Psoas muscle (tissue), 8 donors: ENCODE results near the gene CRY2. TPM values are rescaled to one million over a fixed set of nuclear protein-coding genes. Genes with fewer than 3 reads are reported as not detected.
A peak's percentile ranks its signal among the peaks of the same experiment; 100 is the strongest.
"Not testable (repeated sequence)": the region's sequence is repeated elsewhere in the genome, so short reads cannot be mapped to it uniquely, and the experiment has no call there.

ENCODE experiments used
- ATAC-seq, 4 donors: fragments of 200-7000 bp; cut with Tn5 transposase; one replicate each; pipeline ENCODE4 v1.9.1; 2020; ENCODE audit warnings: moderate library complexity in 3 of 4, mild to moderate bottlenecking in 2 of 4
- DNase-seq, 2 donors: peaks; one replicate each; pipeline ENCODE4 v3.0.0-alpha.2; 2020
- H3K27ac ChIP-seq: fragments of 200-600 bp; one replicate; pipeline ENCODE4 v1.8.0; 2022
- H3K27me3 ChIP-seq, 3 donors: fragments of 200-600 bp in 1 of 3; one replicate each; pipeline versions ENCODE4 v1.6.1 to v1.8.0; 2013 to 2022; ENCODE audit warnings: low read length in 2 of 3, mild to moderate bottlenecking in 2 of 3, moderate library complexity in 1 of 3; ENCODE audit not compliant: insufficient read depth in 3 of 3
- H3K36me3 ChIP-seq, 2 donors: fragments of 200-600 bp in 1 of 2; one replicate each; pipeline versions ENCODE4 v1.6.1 to v1.8.0; 2013 to 2022; ENCODE audit warnings: low read depth in 1 of 2, mild to moderate bottlenecking in 1 of 2, moderate library complexity in 1 of 2; ENCODE audit not compliant: insufficient read depth in 1 of 2
- H3K4me1 ChIP-seq: fragments of 200-600 bp; one replicate; pipeline ENCODE4 v1.8.0; 2022
- H3K4me3 ChIP-seq: fragments of 200-600 bp; one replicate; pipeline ENCODE4 v1.8.0; 2022; ENCODE audit warnings: mild to moderate bottlenecking
- H3K9me3 ChIP-seq: fragments of 200-600 bp; one replicate; pipeline ENCODE4 v1.8.0; 2022
- WGBS, 3 donors: extraction: QIAGEN DNeasy Blood & Tissue Kit; methylation state at CpG; one replicate each; pipeline versions ENCODE4 v1.1.6 to v1.1.7; 2013; 5-methylcytosine and 5-hydroxymethylcytosine counted together
- intact Hi-C, 2 donors: fragments of 100-400 bp; cut with DNase I; formaldehyde crosslinking; loops; one replicate each; pipeline versions ENCODE4 v1.11.0 to v1.14.2; 2022
- polyA plus RNA-seq, 3 donors: library from polyadenylated mRNA; stranded (reverse); fragments of 200-250 nt; gene quantifications; one replicate each; pipeline ENCODE4 v1.2.3, GENCODE V29; 2013
- total RNA-seq, 4 donors: library from RNA; stranded (reverse); fragmentation: NEBNext Ultra II Directional in 2 of 4; extraction: Animal tissue kit (Norgen Biotek cat#: 25700) in 2 of 4; gene quantifications; one replicate each; pipeline versions ENCODE4 v1.2.1 to v1.2.4, GENCODE V29; 2021 to 2023
- TF ChIP-seq, protein P1 (sequence below): fragments of 200-600 bp; IDR thresholded peaks from one replicate; pipeline ENCODE4 v1.8.0; 2022; ENCODE audit warnings: antibody characterized with exemption
- donor health status: healthy with polysubstance abuse.
- donor health status: DM: no; HTN: no; CAD: no; lungs with moderate emphysema.
- donor health status: Bipolar disorder and iron deficiency.
- donor health status: healthy.
- donor health status: DM: yes; HTN: yes; CAD: no.
- donor health status: DM: no; HTN: no; CAD: no.
- donor health status: DM: no; HTN: no; CAD: no.
- donor health status: DM: yes; HTN: yes; CAD: no.

The CRY2 gene
- total and polyA plus RNA-seq, 7 donors = 15.4 to 64.5 (median 30.7) TPM

DNA sequence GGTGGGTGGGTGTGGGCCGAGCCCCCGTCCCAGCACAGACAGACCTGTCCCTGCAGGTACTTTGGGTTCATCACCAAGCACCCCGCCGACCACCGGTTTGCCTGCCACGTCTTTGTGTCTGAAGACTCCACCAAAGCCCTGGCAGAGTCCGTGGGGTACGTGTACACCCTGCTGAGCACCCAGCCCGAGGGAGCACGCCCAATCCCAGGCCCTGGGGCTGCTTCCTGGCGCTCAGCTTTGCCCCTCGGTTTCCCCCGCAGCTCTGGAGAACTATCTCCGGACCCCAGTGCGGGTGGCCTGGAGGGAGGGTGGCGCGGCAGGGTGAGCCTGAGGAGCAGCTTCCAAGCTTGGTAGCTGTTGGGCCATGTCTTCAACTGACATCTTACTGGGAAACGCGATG lies 57.8 kb downstream of the CRY2 start:
- Histone ChIP-seq H3K36me3 (peaks cover 0 to 11% of the 10 kb centered on the region in 2 donors), H3K4me1 (no peaks in the 10 kb centered on the region), H3K9me3 (no peaks in the 10 kb centered on the region), H3K27me3 (peaks cover 0 to 9% (median 3%) of the 10 kb centered on the region in 3 donors), H3K4me3 (no peak overlapping the region), H3K27ac (no peak overlapping the region)
- no peak for DNase-seq
- no peak for ATAC-seq
- 89 to 91% (median 91%) methylated on average over 17 to 19 of the region's 19 CpGs for WGBS, 3 donors
- TF ChIP-seq, protein P1, sequence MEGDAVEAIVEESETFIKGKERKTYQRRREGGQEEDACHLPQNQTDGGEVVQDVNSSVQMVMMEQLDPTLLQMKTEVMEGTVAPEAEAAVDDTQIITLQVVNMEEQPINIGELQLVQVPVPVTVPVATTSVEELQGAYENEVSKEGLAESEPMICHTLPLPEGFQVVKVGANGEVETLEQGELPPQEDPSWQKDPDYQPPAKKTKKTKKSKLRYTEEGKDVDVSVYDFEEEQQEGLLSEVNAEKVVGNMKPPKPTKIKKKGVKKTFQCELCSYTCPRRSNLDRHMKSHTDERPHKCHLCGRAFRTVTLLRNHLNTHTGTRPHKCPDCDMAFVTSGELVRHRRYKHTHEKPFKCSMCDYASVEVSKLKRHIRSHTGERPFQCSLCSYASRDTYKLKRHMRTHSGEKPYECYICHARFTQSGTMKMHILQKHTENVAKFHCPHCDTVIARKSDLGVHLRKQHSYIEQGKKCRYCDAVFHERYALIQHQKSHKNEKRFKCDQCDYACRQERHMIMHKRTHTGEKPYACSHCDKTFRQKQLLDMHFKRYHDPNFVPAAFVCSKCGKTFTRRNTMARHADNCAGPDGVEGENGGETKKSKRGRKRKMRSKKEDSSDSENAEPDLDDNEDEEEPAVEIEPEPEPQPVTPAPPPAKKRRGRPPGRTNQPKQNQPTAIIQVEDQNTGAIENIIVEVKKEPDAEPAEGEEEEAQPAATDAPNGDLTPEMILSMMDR = no peak
- intact Hi-C loops = no loop called here

DNA sequence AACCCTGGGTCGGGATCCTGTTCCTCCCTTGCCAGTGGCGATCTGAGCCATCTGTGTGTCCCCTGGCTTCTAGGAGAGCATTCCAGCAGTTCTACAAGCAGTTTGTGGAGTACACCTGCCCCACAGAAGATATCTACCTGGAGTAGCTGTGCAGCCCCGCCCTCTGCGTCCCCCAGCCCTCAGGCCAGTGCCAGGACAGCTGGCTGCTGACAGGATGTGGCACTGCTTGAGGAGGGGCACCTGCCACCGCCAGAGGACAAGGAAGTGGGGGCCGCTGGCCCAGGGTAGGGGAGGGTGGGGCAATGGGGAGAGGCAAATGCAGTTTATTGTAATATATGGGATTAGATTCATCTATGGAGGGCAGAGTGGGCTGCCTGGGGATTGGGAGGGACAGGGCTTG lies 58.3 kb downstream of the CRY2 start:
- DNase-seq, H3K4me3 ChIP-seq, H3K4me1 ChIP-seq, H3K9me3 ChIP-seq, H3K27ac ChIP-seq, ATAC-seq, H3K27me3 ChIP-seq, intact Hi-C loops: not testable (repeated sequence)
- WGBS, 3 donors = 65 to 78% (median 71%) methylated on average over 6 of the region's 6 CpGs
- peaks cover 0 to 16% of the 10 kb centered on the region in 2 donors for H3K36me3 ChIP-seq

DNA sequence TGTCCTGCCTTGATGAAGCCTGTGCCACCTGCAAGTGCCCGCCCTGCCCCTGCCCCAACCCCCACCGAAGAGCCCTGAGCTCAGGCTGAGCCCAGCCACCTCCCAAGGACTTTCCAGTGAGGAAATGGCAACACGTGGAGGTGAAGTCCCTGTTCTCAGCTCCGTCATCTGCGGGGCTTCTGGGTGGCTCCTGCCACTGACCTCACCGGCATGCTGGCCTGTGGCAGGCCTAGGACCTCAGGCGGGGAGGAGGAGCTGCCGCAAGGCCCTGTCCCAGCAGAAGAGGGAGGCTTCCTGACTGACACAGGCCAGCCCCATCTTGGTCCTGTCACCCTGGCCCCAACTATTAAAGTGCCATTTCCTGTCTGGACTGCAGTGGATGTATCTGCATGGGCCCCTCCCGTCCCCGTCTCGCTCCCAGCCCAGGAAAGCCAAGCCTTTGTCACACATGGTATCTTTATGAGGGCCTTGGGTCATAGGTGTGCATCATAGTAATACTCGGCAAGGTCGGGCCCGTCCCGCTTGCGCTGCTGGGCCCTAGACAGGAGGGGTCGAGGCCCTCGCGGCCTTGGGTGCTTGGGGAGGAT lies 58.9 kb downstream of the CRY2 start:
- no peak overlapping the region for H3K4me3 ChIP-seq
- intact Hi-C loops = no loop called here
- no peaks in the 10 kb centered on the region for H3K4me1 ChIP-seq
- 69 to 75% (median 71%) methylated on average over 19 of the region's 19 CpGs for WGBS, 3 donors
- H3K9me3 ChIP-seq = no peaks in the 10 kb centered on the region
- ATAC-seq (no peak), DNase-seq (no peak)
- TF ChIP-seq, protein P1 = no peak
- peaks cover 0 to 22% of the 10 kb centered on the region in 2 donors for H3K36me3 ChIP-seq
- no peak overlapping the region for H3K27ac ChIP-seq
- no peaks in the 10 kb centered on the region for H3K27me3 ChIP-seq

DNA sequence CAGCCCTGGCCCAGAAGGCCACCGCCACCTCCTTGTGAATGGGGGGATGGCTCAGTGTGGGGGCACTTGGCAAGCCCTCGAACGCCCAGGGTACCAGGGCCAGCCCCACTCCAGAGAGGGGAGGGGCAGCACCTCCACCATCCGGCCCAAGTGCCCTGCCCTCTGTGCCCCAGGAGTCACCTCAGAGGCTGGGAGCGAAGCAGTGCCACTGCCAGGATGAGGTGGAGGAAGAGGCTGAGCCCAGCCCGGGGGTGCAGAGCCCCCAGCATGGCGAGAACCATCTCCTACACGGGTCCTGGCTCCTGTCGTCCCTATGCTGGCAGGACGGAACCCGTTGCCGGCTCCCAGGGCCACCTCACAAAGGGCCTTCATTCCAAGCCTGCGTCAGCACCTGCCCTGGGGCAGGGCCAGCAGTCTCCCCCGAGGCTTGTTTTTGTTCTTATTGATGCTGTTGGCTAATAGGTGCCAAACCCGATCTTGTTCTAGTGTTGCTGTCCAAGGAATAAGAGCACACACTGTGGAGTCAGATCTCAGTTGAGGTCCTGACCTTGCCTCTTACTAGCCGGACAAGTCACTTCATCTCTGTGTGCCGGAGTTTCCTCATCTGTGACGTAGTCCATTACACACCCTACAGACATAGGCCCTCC lies 59.8 kb downstream of the CRY2 start, which contains the start of gene FREY1:
Gene FREY1, minus strand, starts transcription at position 307 of the 647 bp plus-strand sequence. Its CDS starts 26 bp downstream, at position 281.
- TF ChIP-seq, protein P1 = no peak
- 56 to 73% (median 63%) methylated on average over 15 to 18 of the region's 18 CpGs for WGBS, 3 donors
- Histone ChIP-seq H3K4me3 (no peak within 1 kb of the TSS), H3K27ac (no peak within 1 kb of the TSS), H3K36me3 (peaks cover 0 to 31% of the 10 kb centered on the region in 2 donors), H3K27me3 (no peaks in the 10 kb centered on the region), H3K9me3 (no peaks in the 10 kb centered on the region), H3K4me1 (no peaks in the 10 kb centered on the region)
- peak in 3 of 4 donors; percentile 8 to 35 (median 20) for ATAC-seq
- DNase-seq = no peak
- intact Hi-C loops = no loop called here

DNA sequence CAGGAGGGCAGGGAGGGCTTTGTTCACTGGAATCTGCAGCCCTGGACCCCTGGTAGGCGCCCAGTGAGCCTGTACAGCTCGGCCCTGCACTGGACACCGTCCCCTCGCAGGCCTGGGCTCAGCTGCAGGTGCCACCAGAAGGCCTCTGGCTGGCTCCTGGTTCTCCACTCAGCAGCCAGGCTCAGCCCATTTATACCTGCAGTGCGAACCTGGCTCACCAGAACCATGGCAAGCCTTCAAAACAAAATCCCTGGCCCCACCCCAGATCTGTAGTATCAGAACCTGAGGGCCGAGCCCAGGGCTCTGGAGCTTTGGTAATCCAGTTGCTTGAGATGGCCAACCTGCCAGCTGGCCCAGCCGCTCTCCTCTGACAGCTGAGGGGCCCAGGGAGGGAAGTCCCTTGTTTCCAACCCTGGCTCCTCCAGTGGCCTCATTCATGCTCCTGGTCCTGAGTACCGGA lies 60.7 kb downstream of the CRY2 start:
- Histone ChIP-seq H3K4me3 (no peak overlapping the region), H3K4me1 (no peaks in the 10 kb centered on the region), H3K9me3 (no peaks in the 10 kb centered on the region), H3K27ac (no peak overlapping the region), H3K27me3 (no peaks in the 10 kb centered on the region), H3K36me3 (peaks cover 0 to 39% of the 10 kb centered on the region in 2 donors)
- intact Hi-C loops = no loop called here
- 39 to 57% (median 43%) methylated on average over 7 to 8 of the region's 8 CpGs for WGBS, 3 donors
- ATAC-seq (peak; percentile 10 to 37 (median 35)), DNase-seq (no peak)
- TF ChIP-seq, protein P1 = no peak
